HG02678 (cell line): ENCODE results near the gene CDCP1.
"Not testable (repeated sequence)": the region's sequence is repeated elsewhere in the genome, so short reads cannot be mapped to it uniquely, and the experiment has no call there.

Source experiments
- ATAC-seq: cut with Tn5 transposase; IDR thresholded peaks from one replicate; pipeline ENCODE4 v1.9.1; 2021; ENCODE audit warnings: mild to moderate bottlenecking, moderate library complexity; ENCODE audit not compliant: unreplicated experiment

Gene CDCP1

GRCh38 chr3:45060165-45060892 lies 85.8 kb downstream of the CDCP1 start:
- no peak for ATAC-seq

GRCh38 chr3:45059132-45059531 lies 87.0 kb downstream of the CDCP1 start:
- no peak for ATAC-seq

DNA sequence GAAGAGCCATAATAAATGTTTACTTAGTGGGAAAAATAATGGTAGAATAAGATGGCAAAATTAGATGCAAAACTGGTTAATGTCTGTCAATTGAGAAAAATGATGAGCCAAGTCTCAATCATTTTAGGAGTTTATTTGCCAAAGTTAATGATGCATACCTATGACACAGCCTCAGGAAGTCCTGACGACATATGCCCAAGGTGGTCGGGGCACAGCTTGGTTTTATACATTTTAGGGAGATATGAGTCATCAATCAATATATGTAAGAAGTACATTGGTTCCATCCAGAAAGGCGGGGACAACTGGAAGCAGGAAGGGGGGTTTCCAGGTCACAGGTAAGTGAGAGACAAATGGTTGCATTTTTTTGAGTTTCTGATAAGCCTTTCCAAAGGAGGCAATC lies 88.6 kb downstream of the CDCP1 start:
- ATAC-seq, result no peak

DNA sequence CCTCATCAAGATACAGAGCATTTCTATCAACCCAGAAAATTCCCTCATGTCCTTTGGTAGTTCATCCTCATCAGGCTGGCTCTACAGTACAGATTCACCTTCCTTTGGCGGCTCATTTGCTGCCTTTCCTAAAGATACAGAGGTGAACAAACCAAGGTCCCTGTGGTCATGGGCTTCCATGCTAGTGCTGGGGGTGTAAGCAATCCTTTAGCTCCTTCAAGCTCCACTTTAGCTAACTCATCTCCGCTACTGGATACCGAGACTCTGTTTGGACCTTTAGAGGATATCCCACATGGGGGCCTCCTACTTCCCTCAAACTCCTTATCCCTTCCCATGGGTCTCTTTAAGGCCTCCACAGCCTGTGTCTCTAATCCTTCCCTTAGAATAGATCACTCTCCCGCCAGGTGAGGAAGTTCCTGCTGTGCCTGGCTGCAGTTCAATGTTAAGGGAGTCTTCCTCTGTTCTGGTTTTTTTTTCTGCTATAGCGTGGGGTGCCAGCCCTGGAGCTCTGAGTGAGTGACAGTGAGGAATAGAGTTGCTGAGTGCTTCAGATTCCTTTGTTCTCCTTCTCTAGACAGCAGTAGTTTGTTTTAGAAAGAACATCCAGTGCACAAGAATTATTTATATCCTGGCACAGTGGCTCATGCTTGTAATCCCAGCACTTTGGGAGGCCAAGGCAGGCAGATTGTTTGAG lies 89.4 kb downstream of the CDCP1 start:
- ATAC-seq, result no peak

- ATAC-seq, result no peak
Observed at GRCh38 chr3:45055411-45056143, 90.6 kb downstream of the CDCP1 start.

DNA sequence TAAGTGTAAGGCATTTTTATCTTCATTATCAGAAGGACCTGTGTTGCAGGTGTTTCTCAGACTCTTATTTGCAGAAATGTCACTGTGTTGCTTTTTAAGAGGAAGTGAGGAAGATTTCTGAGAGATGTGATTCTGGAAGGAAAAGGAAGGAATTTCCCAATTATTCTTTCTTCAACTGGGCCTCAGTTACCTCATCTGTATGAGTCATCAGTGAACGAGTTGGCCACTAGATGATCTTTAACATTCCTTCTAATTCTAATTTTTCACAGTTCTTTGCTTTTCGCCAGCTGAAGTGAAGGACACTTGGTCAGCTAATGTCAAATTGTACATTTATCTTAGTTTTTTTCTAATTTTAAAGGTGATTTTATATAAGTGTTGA lies 91.2 kb downstream of the CDCP1 start:
- ATAC-seq, result no peak

- no peak for ATAC-seq
Observed at GRCh38 chr3:45054196-45054857, 91.9 kb downstream of the CDCP1 start.

DNA sequence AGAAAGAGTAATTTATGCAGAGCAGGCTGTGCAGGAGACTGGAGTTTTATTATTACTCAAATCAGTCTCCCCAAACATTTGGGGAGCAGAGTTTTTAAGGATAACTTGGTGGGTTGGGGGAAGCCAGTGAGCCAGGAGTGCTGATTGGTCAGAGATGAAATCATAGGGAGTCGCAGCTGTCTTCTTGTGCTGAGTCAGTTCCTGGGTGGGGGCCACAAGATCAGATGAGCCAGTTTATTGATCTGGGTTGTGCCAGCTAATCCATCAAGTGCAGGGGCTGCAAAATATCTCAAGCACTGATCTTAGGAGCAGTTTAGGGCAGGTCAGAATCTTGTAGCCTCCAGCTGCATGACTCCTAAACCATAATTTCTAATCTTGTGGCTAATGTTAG lies 92.4 kb downstream of the CDCP1 start:
- ATAC-seq, result not testable (repeated sequence)

DNA sequence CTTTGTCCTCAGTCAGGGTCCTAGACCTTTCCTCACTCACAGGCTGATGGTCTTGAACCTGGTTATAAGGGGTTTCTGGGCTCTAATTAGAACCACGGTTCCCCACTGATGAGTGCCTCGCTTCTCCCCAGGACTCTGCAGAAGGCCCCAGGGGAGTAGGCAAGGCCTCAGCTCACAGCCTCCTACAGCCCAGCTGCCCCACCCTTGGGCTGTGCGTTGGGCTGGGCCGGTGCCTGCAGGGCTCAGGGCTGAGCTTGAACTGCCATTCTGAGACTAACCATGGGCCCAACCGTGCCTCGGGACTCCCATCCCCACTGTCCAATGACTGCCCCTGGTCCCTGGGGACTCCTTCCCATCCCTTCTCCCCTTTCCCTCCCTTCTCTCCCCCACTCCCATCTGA lies 94.5 kb downstream of the CDCP1 start:
- ATAC-seq, result no peak

DNA sequence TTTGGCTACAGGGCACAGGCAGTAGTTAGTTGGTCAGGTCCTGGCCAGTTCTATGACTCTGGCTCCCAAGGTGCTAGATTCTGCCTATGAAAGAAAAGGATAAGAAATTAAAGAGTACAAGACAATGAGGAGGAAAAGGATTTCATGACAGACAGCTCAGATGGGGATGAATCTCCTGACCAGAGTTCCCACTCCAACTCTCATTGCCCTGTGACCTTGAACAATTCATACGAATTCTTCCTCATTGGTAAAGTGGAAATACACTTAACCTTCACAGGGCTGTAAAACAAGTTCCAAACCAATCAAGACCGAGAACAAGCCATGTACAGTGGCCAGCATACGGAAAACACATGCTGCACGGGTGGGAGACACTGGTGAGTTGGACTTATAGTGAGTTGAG lies 96.4 kb downstream of the CDCP1 start:
- ATAC-seq, result no peak

DNA sequence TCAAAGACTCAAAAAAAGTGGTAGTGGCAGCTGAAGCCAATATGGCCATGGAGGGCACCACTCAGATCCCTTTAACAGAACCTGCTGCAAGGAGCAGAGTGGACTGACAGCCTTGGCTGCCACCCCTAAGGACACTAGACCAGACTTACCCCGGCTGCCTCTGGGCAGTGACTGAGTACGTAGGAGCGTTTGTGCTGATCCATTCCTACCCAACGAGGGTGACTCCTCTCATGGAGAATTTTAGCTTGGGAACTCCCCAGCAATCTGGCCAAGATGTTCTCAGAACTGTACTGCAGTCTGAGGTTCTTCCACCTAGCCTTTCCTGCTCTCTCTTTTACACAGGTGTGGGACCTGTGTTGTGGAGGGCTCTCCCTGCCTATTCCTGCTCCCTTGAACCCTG lies 97.9 kb downstream of the CDCP1 start:
- no peak for ATAC-seq

- ATAC-seq, result no peak
Observed at GRCh38 chr3:45043728-45044299, 102.4 kb downstream of the CDCP1 start.

DNA sequence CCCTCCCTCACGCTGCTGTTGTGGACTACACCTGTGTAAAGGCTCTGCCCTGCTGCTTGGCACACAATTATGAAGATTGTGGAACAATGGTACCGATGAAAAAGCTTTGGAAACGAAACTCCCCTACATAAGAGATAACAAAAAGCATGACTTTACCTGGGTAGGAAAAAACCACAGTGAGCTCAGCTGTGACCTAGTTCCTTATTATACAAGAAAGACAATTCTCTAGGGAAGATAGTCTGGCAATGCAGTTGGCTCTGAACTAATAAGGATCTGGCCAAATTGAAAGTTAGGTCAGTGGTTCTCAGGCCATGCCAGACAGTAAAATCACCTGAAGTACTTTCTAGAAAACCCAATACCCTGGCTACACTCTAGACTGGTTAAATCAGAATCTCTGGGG lies 104.0 kb downstream of the CDCP1 start:
- ATAC-seq, result no peak

GRCh38 chr3:45041666-45042065 lies 104.5 kb downstream of the CDCP1 start:
- no peak for ATAC-seq

DNA sequence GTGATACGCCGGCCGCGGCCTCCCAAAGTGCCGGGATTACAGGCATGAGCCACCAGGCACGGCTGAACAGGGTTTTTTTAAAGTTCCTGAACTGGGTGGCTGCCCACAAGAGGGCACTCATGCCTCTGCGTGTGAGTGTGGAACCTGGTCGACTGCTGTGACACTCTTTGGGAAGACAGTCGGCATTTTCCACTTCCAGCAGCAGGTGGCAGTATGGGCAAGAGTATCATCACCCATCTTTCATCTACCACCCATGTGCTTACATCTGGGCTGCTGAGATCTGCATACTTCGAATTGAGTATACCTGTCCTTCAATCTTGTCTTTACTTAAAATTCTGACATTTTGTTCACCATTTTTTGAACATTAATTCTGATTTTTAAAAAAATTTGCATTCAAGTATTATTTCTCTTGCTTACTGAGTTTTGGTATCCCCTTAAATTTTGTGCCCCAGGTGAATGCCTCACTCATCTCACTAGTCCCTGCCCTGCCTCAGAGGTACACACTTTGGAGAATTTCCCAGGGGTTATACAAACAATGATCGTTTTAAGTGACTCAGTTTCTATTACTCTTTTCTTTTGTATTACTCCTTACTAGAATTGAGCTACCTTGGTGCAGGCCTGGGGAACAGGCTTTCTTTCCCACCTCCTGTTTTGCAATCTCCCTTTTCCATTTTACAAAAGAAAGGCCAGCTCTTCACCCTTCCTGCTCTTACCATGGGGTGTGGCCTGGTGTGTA lies 108.3 kb downstream of the CDCP1 start:
- ATAC-seq, result peak; percentile 80

GRCh38 chr3:45035441-45036301 lies 110.5 kb downstream of the CDCP1 start:
- ATAC-seq, result no peak

DNA sequence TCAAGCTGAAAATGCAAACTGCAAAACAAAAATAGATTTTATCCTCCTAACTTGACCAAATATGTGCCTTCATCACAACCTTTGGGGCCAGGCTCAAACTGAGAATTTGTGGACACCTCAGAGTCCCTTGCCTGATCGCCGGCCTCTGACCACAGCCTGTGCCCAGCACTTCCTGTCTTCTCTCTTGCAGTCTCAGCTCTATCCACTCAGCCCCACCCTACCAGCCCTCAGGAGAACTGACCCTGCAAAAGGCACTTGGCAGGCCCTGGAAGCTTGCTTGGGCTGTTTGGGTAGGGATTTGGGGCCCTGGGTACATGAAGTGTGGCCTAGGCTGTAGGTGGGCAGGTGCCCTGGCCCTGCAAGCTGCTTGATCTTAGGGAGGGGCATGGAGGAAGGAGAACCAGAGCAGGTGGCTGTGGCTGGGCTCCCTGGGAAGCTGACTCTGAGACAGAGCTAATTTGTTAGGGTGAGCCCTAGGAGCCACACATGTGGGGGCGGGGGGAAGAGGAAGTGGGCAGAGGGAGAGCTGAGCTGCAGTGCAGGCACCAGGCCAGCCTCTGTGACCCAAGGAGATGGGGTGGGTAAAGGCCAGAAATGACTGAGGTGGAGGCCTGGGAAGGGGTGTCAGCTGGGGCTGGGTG lies 111.4 kb downstream of the CDCP1 start:
- ATAC-seq, result no peak

- no peak for ATAC-seq
Observed at GRCh38 chr3:45033791-45034190, 112.4 kb downstream of the CDCP1 start.
